Activated naive CD4-positive, alpha-beta T cell treated with anti-CD3 and anti-CD28 coated beads for 36 hours (primary cell): Measurements from ENCODE around the gene PDE9A. TPM values are rescaled to one million over a fixed set of nuclear protein-coding genes. Genes with fewer than 3 reads are reported as not detected.

ENCODE experiments used
- CTCF ChIA-PET: fragments of 350-600 bp; sonication (Branson Sonifier 250); formaldehyde crosslinking; loops from one replicate; lab custom pipeline; 2021; ENCODE audit warnings: antibody characterized with exemption; lab: Charles Lee
- DNase-seq: peaks from one replicate; pipeline ENCODE4 v3.0.0-alpha.2; 2020
- H3K27ac Mint-ChIP-seq: one replicate; pipeline ENCODE4 v1.8.0; 2021; ENCODE audit warnings: mild to moderate bottlenecking, mixed read lengths
- H3K27me3 Mint-ChIP-seq: one replicate; pipeline ENCODE4 v1.8.0; 2021; ENCODE audit warnings: low read depth, mixed read lengths
- H3K36me3 Mint-ChIP-seq: one replicate; pipeline ENCODE4 v1.8.0; 2021; ENCODE audit warnings: low read depth, mixed read lengths
- H3K4me1 Mint-ChIP-seq: one replicate; pipeline ENCODE4 v1.8.0; 2021; ENCODE audit warnings: low read depth, mixed read lengths
- H3K4me3 Mint-ChIP-seq: one replicate; pipeline ENCODE4 v1.8.0; 2021; ENCODE audit warnings: mild to moderate bottlenecking, moderate library complexity, mixed read lengths
- H3K9me3 Mint-ChIP-seq: one replicate; pipeline ENCODE4 v1.8.0; 2021; ENCODE audit warnings: mixed read lengths
- intact Hi-C: fragments of 100-400 bp; cut with micrococcal nuclease; formaldehyde crosslinking; loops from one replicate; pipeline ENCODE4 v1.15.1; 2023
- total RNA-seq, 2 experiments: library from RNA; stranded (reverse); gene quantifications; one replicate each; pipeline ENCODE4 v1.2.3, GENCODE V29; 2021

Gene PDE9A
- total RNA-seq, 2 experiments from 2014 or later = 6.3 to 7.4 TPM

GRCh38 chr21:42739061-42739931 lies 85.9 kb downstream of the PDE9A start:
- no peaks in the 10 kb centered on the region for H3K9me3 Mint-ChIP-seq
- intact Hi-C loops = loop anchor here (5.0 kb wide), 2 partner anchors 57 to 78 kb away; no protein-coding TSS in a partner anchor
- H3K36me3 Mint-ChIP-seq = no peaks in the 10 kb centered on the region
- no peaks in the 10 kb centered on the region for H3K27me3 Mint-ChIP-seq
- no peak overlapping the region for H3K27ac Mint-ChIP-seq
- no peak overlapping the region for H3K4me3 Mint-ChIP-seq
- H3K4me1 Mint-ChIP-seq = peaks cover 20% of the 10 kb centered on the region
- CTCF ChIA-PET = no interaction called here
- no peak for DNase-seq

- no peak overlapping the region for H3K4me3 Mint-ChIP-seq
- H3K27ac Mint-ChIP-seq = no peak overlapping the region
- DNase-seq = no peak
- no peaks in the 10 kb centered on the region for H3K9me3 Mint-ChIP-seq
- no peaks in the 10 kb centered on the region for H3K36me3 Mint-ChIP-seq
- intact Hi-C loops = no loop called here
- CTCF ChIA-PET = no interaction called here
- H3K27me3 Mint-ChIP-seq = no peaks in the 10 kb centered on the region
- peaks cover 14% of the 10 kb centered on the region for H3K4me1 Mint-ChIP-seq
These were observed 87.0 kb downstream of the PDE9A start for GRCh38 chr21:42740405-42740909.

GRCh38 chr21:42741066-42741465 lies 87.6 kb downstream of the PDE9A start:
- Mint-ChIP-seq H3K27me3 (no peaks in the 10 kb centered on the region), H3K27ac (no peak overlapping the region), H3K4me3 (no peak overlapping the region), H3K9me3 (no peaks in the 10 kb centered on the region), H3K4me1 (peaks cover 16% of the 10 kb centered on the region), H3K36me3 (no peaks in the 10 kb centered on the region)
- intact Hi-C loops = no loop called here
- CTCF ChIA-PET = interaction anchor here (1.1 kb wide), 1 partner anchor 87 kb away, joined by 3 read pairs; the partner anchor contains the start of gene PDE9A
- DNase-seq = no peak

GRCh38 chr21:42744520-42745445 lies 91.4 kb downstream of the PDE9A start:
- peaks cover 13% of the 10 kb centered on the region for H3K4me1 Mint-ChIP-seq
- no peak for DNase-seq
- no peaks in the 10 kb centered on the region for H3K9me3 Mint-ChIP-seq
- H3K36me3 Mint-ChIP-seq = no peaks in the 10 kb centered on the region
- no peaks in the 10 kb centered on the region for H3K27me3 Mint-ChIP-seq
- intact Hi-C loops = loop anchor here (5.0 kb wide), 1 partner anchor 152 kb away; no protein-coding TSS in a partner anchor
- CTCF ChIA-PET = no interaction called here
- H3K27ac Mint-ChIP-seq = no peak overlapping the region
- no peak overlapping the region for H3K4me3 Mint-ChIP-seq

GRCh38 chr21:42745511-42746239 lies 92.3 kb downstream of the PDE9A start:
- Mint-ChIP-seq H3K36me3 (no peaks in the 10 kb centered on the region), H3K27me3 (no peaks in the 10 kb centered on the region), H3K27ac (peak overlapping the region; percentile 46), H3K4me1 (peaks cover 13% of the 10 kb centered on the region), H3K4me3 (no peak overlapping the region), H3K9me3 (no peaks in the 10 kb centered on the region)
- CTCF ChIA-PET = interaction anchor here (1.1 kb wide), 1 partner anchor 61 kb away, joined by 3 read pairs; no protein-coding TSS in a partner anchor
- intact Hi-C loops = loop anchor here (2.0 to 5.0 kb wide), 2 partner anchors 39 to 153 kb away; no protein-coding TSS in a partner anchor
- DNase-seq = no peak

- H3K4me1 Mint-ChIP-seq = peaks cover 13% of the 10 kb centered on the region
These were observed 92.8 kb downstream of the PDE9A start for GRCh38 chr21:42746240-42746592.

GRCh38 chr21:42746593-42747275 lies 93.3 kb downstream of the PDE9A start:
- H3K9me3 Mint-ChIP-seq = no peaks in the 10 kb centered on the region
- H3K36me3 Mint-ChIP-seq = no peaks in the 10 kb centered on the region
- H3K27ac Mint-ChIP-seq = peak overlapping the region; percentile 79
- CTCF ChIA-PET = interaction anchor here (0.8 to 2.4 kb wide), 7 partner anchors 9 to 156 kb away, joined by 3 to 7 read pairs (median 3); no protein-coding TSS in a partner anchor
- intact Hi-C loops = loop anchor here (2.0 to 5.0 kb wide), 2 partner anchors 38 to 154 kb away; no protein-coding TSS in a partner anchor
- peak; percentile 57 for DNase-seq
- H3K4me1 Mint-ChIP-seq = peaks cover 13% of the 10 kb centered on the region
- H3K27me3 Mint-ChIP-seq = no peaks in the 10 kb centered on the region
- H3K4me3 Mint-ChIP-seq = peak overlapping the region; percentile 18

More at GRCh38 chr21:42746240-42746592, 92.8 kb downstream of the PDE9A start:
- Mint-ChIP-seq H3K27ac (peak overlapping the region; percentile 79), H3K9me3 (no peaks in the 10 kb centered on the region), H3K36me3 (no peaks in the 10 kb centered on the region), H3K27me3 (no peaks in the 10 kb centered on the region), H3K4me3 (no peak overlapping the region)
- CTCF ChIA-PET = interaction anchor here (1.1 kb wide), 1 partner anchor 62 kb away, joined by 3 read pairs; no protein-coding TSS in a partner anchor
- intact Hi-C loops = loop anchor here (2.0 to 5.0 kb wide), 2 partner anchors 39 to 154 kb away; no protein-coding TSS in a partner anchor
- DNase-seq = no peak

- peak overlapping the region; percentile 79 for H3K27ac Mint-ChIP-seq
- H3K36me3 Mint-ChIP-seq = no peaks in the 10 kb centered on the region
- H3K9me3 Mint-ChIP-seq = no peaks in the 10 kb centered on the region
- intact Hi-C loops = loop anchor here (2.0 to 5.0 kb wide), 2 partner anchors 38 to 155 kb away; no protein-coding TSS in a partner anchor
- peaks cover 13% of the 10 kb centered on the region for H3K4me1 Mint-ChIP-seq
- CTCF ChIA-PET = interaction anchor here (0.8 to 2.4 kb wide), 6 partner anchors 9 to 156 kb away, joined by 3 to 7 read pairs (median 4); no protein-coding TSS in a partner anchor
- DNase-seq = no peak
- H3K27me3 Mint-ChIP-seq = no peaks in the 10 kb centered on the region
- no peak overlapping the region for H3K4me3 Mint-ChIP-seq
These were observed 93.9 kb downstream of the PDE9A start for GRCh38 chr21:42747276-42747701.

- no peak for DNase-seq
- H3K27me3 Mint-ChIP-seq = no peaks in the 10 kb centered on the region
- H3K4me3 Mint-ChIP-seq = no peak overlapping the region
- no peaks in the 10 kb centered on the region for H3K36me3 Mint-ChIP-seq
- H3K9me3 Mint-ChIP-seq = no peaks in the 10 kb centered on the region
- CTCF ChIA-PET = interaction anchor here (0.8 to 2.4 kb wide), 6 partner anchors 10 to 157 kb away, joined by 3 to 7 read pairs (median 4); no protein-coding TSS in a partner anchor
- intact Hi-C loops = loop anchor here (2.0 to 5.0 kb wide), 2 partner anchors 37 to 156 kb away; no protein-coding TSS in a partner anchor
- no peak overlapping the region for H3K27ac Mint-ChIP-seq
- peaks cover 13% of the 10 kb centered on the region for H3K4me1 Mint-ChIP-seq
These were observed 94.4 kb downstream of the PDE9A start for GRCh38 chr21:42747746-42748351.

GRCh38 chr21:42748620-42749176 lies 95.3 kb downstream of the PDE9A start:
- intact Hi-C loops = loop anchor here (5.0 kb wide), 1 partner anchor 156 kb away; no protein-coding TSS in a partner anchor
- Mint-ChIP-seq H3K4me3 (no peak overlapping the region), H3K27ac (no peak overlapping the region), H3K9me3 (no peaks in the 10 kb centered on the region), H3K36me3 (no peaks in the 10 kb centered on the region), H3K27me3 (no peaks in the 10 kb centered on the region), H3K4me1 (peaks cover 13% of the 10 kb centered on the region)
- CTCF ChIA-PET = interaction anchor here (0.6 to 2.4 kb wide), 3 partner anchors 66 to 93 kb away, joined by 3 to 7 read pairs (median 4); no protein-coding TSS in a partner anchor
- DNase-seq = no peak
